Tibial nerve (tissue), 4 donors: ENCODE measurements around the gene UBA52. TPM values are rescaled to one million over a fixed set of nuclear protein-coding genes. Genes with fewer than 3 reads are reported as not detected.

Experiments used
- DNase-seq, 2 donors: peaks; one replicate each; pipeline ENCODE4 v3.0.0-alpha.2; 2019; ENCODE audit warnings: low spot score in 2 of 2
- H3K27ac ChIP-seq, 4 donors: fragments of 200-600 bp; sonication (generic) in 3 of 4; one replicate each; pipeline ENCODE4 v1.5.1; 2017 to 2019; ENCODE audit warnings: mild to moderate bottlenecking in 1 of 4
- H3K27me3 ChIP-seq, 2 donors: fragments of 200-600 bp; sonication (generic) in 1 of 2; one replicate each; pipeline versions ENCODE4 v1.5.1 to v1.6.0; 2017 to 2019
- H3K36me3 ChIP-seq, 3 donors: fragments of 200-600 bp; sonication (generic); one replicate each; pipeline ENCODE4 v1.5.1; 2018 to 2019
- H3K4me1 ChIP-seq, 4 donors: fragments of 200-600 bp; sonication (generic) in 3 of 4; one replicate each; pipeline ENCODE4 v1.5.1; 2017 to 2019
- H3K4me3 ChIP-seq, 4 donors: fragments of 200-600 bp; sonication (generic) in 3 of 4; one replicate each; pipeline ENCODE4 v1.5.1; 2017 to 2019; ENCODE audit warnings: mild to moderate bottlenecking in 1 of 4, moderate library complexity in 1 of 4
- H3K9me3 ChIP-seq, 4 donors: fragments of 200-600 bp; sonication (generic) in 3 of 4; one replicate each; pipeline ENCODE4 v1.5.1; 2017 to 2019
- EP300 ChIP-seq, 2 donors: sonication (generic); formaldehyde crosslinking; IDR thresholded peaks; one replicate each; pipeline ENCODE4 v1.6.1; 2017; ENCODE audit warnings: antibody characterized with exemption in 2 of 2, mild to moderate bottlenecking in 1 of 2
- POLR2A ChIP-seq, 2 donors: fragments of 450-650 bp; IDR thresholded peaks; one replicate each; pipeline ENCODE4 v1.6.1; 2017; ENCODE audit warnings: antibody characterized with exemption in 2 of 2, mild to moderate bottlenecking in 2 of 2, moderate library complexity in 2 of 2
- WGBS, 2 donors: methylation state at CpG; one replicate each; pipeline ENCODE4 v1.1.5; 2018; 5-methylcytosine and 5-hydroxymethylcytosine counted together
- total RNA-seq, 4 donors: library from RNA; depleted of rRNA; stranded (reverse); fragments of >200 nt; gene quantifications; one replicate each; pipeline ENCODE4 v1.1.0, GENCODE V29; 2016
- TF ChIP-seq, protein P1 (sequence below), 5 experiments: fragments of 200-600 bp in 3 of 5; fragments of 450-650 bp in 2 of 5; sonication (generic) in 3 of 5; IDR thresholded peaks; one replicate each; pipeline ENCODE4 v1.5.1; 2016 to 2019; ENCODE audit warnings: antibody characterized with exemption in 5 of 5, mild to moderate bottlenecking in 3 of 5, moderate library complexity in 2 of 5

Gene UBA52
- total RNA-seq, 4 donors from 2014 or later: 504 to 826 (median 521) TPM

DNA sequence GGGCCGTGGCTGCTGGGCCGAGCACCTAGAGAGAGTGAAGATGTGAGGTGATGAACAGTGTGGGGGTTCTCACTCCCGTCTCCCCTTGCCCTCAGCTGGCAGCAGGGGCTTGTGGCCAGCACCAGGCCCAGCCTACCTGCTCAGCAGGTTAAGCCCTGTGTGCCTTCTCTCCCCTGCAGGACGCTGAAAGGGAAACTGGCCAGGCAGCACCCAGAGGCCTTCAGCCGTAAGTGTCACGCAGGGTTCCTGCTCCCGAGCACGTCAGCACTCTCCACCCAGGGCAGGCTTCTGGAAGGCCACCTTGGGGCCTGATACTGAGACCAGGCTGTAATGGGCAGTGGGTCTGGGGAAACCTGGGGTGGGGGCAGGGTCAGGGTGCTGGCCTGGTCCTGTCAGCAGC, 4.7 kb upstream of the UBA52 start:
- Histone ChIP-seq H3K4me1 (peaks cover 0 to 17% (median 4%) of the 10 kb centered on the region in 4 donors), H3K36me3 (peaks cover 3 to 81% (median 21%) of the 10 kb centered on the region in 3 donors), H3K9me3 (no peaks in the 10 kb centered on the region), H3K27ac (no peak overlapping the region), H3K27me3 (no peaks in the 10 kb centered on the region), H3K4me3 (no peak overlapping the region)
- WGBS, 2 donors: 88 to 89% methylated on average over 7 to 8 of the region's 8 CpGs
- no peak for DNase-seq
- TF ChIP-seq, protein P1, sequence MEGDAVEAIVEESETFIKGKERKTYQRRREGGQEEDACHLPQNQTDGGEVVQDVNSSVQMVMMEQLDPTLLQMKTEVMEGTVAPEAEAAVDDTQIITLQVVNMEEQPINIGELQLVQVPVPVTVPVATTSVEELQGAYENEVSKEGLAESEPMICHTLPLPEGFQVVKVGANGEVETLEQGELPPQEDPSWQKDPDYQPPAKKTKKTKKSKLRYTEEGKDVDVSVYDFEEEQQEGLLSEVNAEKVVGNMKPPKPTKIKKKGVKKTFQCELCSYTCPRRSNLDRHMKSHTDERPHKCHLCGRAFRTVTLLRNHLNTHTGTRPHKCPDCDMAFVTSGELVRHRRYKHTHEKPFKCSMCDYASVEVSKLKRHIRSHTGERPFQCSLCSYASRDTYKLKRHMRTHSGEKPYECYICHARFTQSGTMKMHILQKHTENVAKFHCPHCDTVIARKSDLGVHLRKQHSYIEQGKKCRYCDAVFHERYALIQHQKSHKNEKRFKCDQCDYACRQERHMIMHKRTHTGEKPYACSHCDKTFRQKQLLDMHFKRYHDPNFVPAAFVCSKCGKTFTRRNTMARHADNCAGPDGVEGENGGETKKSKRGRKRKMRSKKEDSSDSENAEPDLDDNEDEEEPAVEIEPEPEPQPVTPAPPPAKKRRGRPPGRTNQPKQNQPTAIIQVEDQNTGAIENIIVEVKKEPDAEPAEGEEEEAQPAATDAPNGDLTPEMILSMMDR (IDR thresholded peaks at IDR 0.05): no peak
- TF ChIP-seq EP300 (IDR thresholded peaks at IDR 0.05) (no peak), POLR2A (IDR thresholded peaks at IDR 0.05) (no peak)

DNA sequence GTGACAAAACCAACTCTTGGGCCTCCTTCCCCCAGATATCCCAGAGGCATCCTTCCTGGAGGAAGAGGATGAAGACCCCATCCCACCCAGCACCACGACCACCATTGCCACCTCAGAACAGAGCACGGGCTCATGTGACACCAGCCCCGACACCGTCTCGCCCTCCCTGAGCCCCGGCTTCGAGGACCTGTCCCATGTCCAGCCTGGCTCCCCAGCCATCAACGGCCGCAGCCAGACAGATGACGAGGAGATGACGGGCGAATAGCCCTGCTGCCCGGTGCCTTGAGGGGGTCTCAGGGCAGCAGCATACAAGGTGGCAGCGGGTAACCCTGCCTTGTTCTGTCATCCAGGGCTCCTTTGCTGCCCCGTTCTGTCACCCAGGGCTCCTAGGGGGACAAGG, 3.3 kb upstream of the UBA52 start:
- peaks cover 3 to 70% (median 21%) of the 10 kb centered on the region in 3 donors for H3K36me3 ChIP-seq
- WGBS, 2 donors: 89 to 93% methylated on average over 14 to 15 of the region's 15 CpGs
- no peak for DNase-seq
- TF ChIP-seq EP300 (IDR thresholded peaks at IDR 0.05): no peak
- TF ChIP-seq, protein P1 (IDR thresholded peaks at IDR 0.05): no peak
- no peak for TF ChIP-seq POLR2A (IDR thresholded peaks at IDR 0.05)
- H3K27ac ChIP-seq: no peak overlapping the region
- no peak overlapping the region for H3K4me3 ChIP-seq
- no peaks in the 10 kb centered on the region for H3K9me3 ChIP-seq
- no peaks in the 10 kb centered on the region for H3K27me3 ChIP-seq
- peaks cover 4 to 18% (median 11%) of the 10 kb centered on the region in 4 donors for H3K4me1 ChIP-seq

DNA sequence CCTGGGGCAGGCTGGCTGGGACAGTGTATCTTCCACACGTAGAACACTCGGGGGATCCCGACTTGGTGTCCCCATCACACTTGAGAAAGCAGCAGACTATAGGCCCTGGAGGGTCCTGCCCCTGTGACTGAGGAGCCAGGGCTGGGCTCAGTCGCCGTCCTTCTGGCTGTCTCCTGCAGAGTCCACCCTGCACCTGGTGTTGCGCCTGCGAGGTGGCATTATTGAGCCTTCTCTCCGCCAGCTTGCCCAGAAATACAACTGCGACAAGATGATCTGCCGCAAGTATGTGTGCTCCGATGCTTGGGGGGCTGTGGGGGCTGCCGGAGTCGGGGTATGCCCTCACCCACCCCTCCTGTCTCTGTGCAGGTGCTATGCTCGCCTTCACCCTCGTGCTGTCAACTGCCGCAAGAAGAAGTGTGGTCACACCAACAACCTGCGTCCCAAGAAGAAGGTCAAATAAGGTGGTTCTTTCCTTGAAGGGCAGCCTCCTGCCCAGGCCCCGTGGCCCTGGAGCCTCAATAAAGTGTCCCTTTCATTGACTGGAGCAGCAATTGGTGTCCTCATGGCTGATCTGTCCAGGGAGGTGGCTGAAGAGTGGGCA, 3.1 kb downstream of the UBA52 start:
- no peaks in the 10 kb centered on the region for H3K9me3 ChIP-seq
- no peak for TF ChIP-seq EP300 (IDR thresholded peaks at IDR 0.05)
- TF ChIP-seq POLR2A (IDR thresholded peaks at IDR 0.05): no peak
- TF ChIP-seq, protein P1 (IDR thresholded peaks at IDR 0.05): no peak
- peaks cover 2 to 57% (median 7%) of the 10 kb centered on the region in 3 donors for H3K36me3 ChIP-seq
- peaks cover 4 to 24% (median 12%) of the 10 kb centered on the region in 4 donors for H3K4me1 ChIP-seq
- H3K27ac ChIP-seq: no peak overlapping the region
- no peak overlapping the region for H3K4me3 ChIP-seq
- DNase-seq: no peak
- H3K27me3 ChIP-seq: no peaks in the 10 kb centered on the region
- 91 to 97% methylated on average over 7 to 18 of the region's 18 CpGs for WGBS, 2 donors

DNA sequence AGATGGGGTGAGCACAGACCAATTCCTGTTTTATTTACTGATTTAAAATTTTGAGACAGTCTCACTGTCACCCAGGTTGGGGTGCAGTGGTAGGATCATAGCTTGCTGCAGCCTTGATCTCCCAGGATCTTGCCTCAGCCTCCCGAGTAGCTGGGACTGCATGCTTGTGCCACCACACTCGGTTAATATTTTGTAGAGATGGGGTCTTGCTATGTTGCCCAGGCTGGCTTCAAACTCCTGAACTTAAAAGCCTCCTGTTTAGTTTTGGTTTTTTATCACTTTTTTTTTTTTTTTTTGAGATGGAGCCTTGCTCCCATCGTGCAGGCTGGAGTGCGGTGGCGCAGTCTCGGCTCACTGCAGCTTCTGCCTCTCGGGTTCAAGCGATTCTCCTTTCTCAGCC, 4.7 kb downstream of the UBA52 start:
- H3K9me3 ChIP-seq: no peaks in the 10 kb centered on the region
- no peak overlapping the region for H3K27ac ChIP-seq
- no peaks in the 10 kb centered on the region for H3K27me3 ChIP-seq
- H3K36me3 ChIP-seq: peaks cover 2 to 54% (median 7%) of the 10 kb centered on the region in 3 donors
- no peak overlapping the region for H3K4me3 ChIP-seq
- 84 to 94% methylated on average over 8 of the region's 8 CpGs for WGBS, 2 donors
- peaks cover 4 to 18% (median 12%) of the 10 kb centered on the region in 4 donors for H3K4me1 ChIP-seq
- TF ChIP-seq, protein P1 (IDR thresholded peaks at IDR 0.05): no peak
- TF ChIP-seq POLR2A (IDR thresholded peaks at IDR 0.05) (no peak), EP300 (IDR thresholded peaks at IDR 0.05) (no peak)
- DNase-seq: no peak

DNA sequence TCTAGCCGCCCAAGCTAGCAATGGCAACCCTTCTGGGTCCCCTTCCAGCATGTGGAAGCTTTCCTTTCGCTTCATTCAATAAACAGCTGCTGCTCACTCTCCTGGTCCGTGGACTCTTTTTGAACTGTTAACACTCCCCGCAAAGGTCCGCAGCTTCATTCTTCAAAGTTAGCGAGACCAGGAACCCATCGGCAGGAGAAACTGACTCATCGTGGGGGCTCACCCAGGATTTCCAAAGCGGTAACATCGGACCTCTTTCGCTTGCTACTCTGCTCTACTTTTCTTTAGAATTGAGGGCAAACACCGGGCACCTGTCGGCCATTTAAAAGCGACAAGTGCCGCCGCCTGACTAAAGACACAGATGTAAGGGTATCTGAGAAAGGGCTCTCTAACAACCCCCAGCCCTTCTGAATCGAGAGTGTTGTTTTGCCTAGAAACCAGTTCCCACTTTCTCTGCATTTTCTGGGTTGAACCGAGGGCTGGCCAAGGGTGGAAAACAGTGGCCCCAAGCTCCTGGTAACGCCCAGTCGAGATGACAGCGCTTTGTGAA, 5.8 kb downstream of the UBA52 start:
- Histone ChIP-seq H3K4me3 (no peak overlapping the region), H3K27me3 (no peaks in the 10 kb centered on the region), H3K27ac (no peak overlapping the region), H3K4me1 (peaks cover 3 to 15% (median 10%) of the 10 kb centered on the region in 4 donors), H3K9me3 (no peaks in the 10 kb centered on the region), H3K36me3 (peaks cover 2 to 54% (median 7%) of the 10 kb centered on the region in 3 donors)
- WGBS, 2 donors: 83 to 84% methylated on average over 21 of the region's 21 CpGs
- no peak for DNase-seq
- no peak for TF ChIP-seq POLR2A (IDR thresholded peaks at IDR 0.05)
- TF ChIP-seq, protein P1 (IDR thresholded peaks at IDR 0.05): no peak
- TF ChIP-seq EP300 (IDR thresholded peaks at IDR 0.05): no peak
